H1 (cell line): Measurements from ENCODE around the gene RBP5. TPM values are rescaled to one million over a fixed set of nuclear protein-coding genes. Genes with fewer than 3 reads are reported as not detected.

Experiments used
- CTCF ChIA-PET: fragments of 300-600 bp; sonication (Branson Sonifier 250); formaldehyde crosslinking; loops from one replicate; lab custom pipeline; 2021; ENCODE audit not compliant: partially characterized antibody; lab: Charles Lee
- POLR2A ChIA-PET: fragments of 300-600 bp; sonication (Branson Sonifier 250); formaldehyde crosslinking; loops from one replicate; lab custom pipeline; 2021; ENCODE audit warnings: inconsistent platforms; ENCODE audit not compliant: partially characterized antibody; lab: Charles Lee
- DNase-seq, 2 experiments: peaks; one replicate each; pipeline versions ENCODE4 v3.0.0 to v3.0.0-alpha.2; 2010 to 2022; ENCODE audit warnings: low spot score in 2 of 2, low read depth in 1 of 2, mixed read lengths in 1 of 2
- FAIRE-seq: peaks from 2 replicates; lab custom pipeline; 2011; peaks lifted over from hg19 to GRCh38; lab: Jason Lieb, UNC
- H2AFZ ChIP-seq: 2 replicates; pipeline ENCODE4 v1.8.1; 2012; ENCODE audit warnings: low read length, inconsistent platforms
- H2AK5ac ChIP-seq: 2 replicates; pipeline ENCODE4 v1.6.1; 2013; ENCODE audit warnings: low read depth, low read length
- H2BK120ac ChIP-seq: replicated peaks from 2 replicates; pipeline ENCODE3; 2013; ENCODE audit warnings: low read depth, low read length, inconsistent platforms
- H2BK12ac ChIP-seq: 2 replicates; pipeline ENCODE4 v1.6.1; 2013; ENCODE audit warnings: low read depth, low read length
- H2BK15ac ChIP-seq: 2 replicates; pipeline ENCODE4 v1.6.1; 2013; ENCODE audit warnings: low read length
- H2BK20ac ChIP-seq: 2 replicates; pipeline ENCODE4 v1.6.1; 2013; ENCODE audit warnings: low read length
- H2BK5ac ChIP-seq: 2 replicates; pipeline ENCODE4 v1.6.1; 2013; ENCODE audit warnings: low read depth, low read length
- H3K14ac ChIP-seq: 2 replicates; pipeline ENCODE4 v1.6.1; 2013; ENCODE audit warnings: inconsistent platforms; ENCODE audit not compliant: insufficient read length
- H3K18ac ChIP-seq: 2 replicates; pipeline ENCODE4 v1.6.1; 2013; ENCODE audit warnings: low read length; ENCODE audit errors: extremely low read depth
- H3K23ac ChIP-seq: 2 replicates; pipeline ENCODE4 v1.6.1; 2013; ENCODE audit warnings: inconsistent platforms; ENCODE audit not compliant: insufficient read length
- H3K23me2 ChIP-seq: 2 replicates; pipeline ENCODE4 v1.6.1; 2013; ENCODE audit warnings: low read depth, low read length
- H3K27ac ChIP-seq: 2 replicates; pipeline ENCODE4 v1.6.1; 2011; ENCODE audit warnings: low read depth, low read length, inconsistent platforms
- H3K27me3 ChIP-seq, 4 experiments: replicated peaks in 1 of 4; 1 replicate in 1 of 4; 2 replicates in 3 of 4; pipeline versions ENCODE4 v1.6.1 to v1.8.1; 2011 to 2013; ENCODE audit warnings: low read length in 3 of 4, mild to moderate bottlenecking in 3 of 4, inconsistent platforms in 2 of 4, mixed read lengths in 2 of 4, moderate library complexity in 1 of 4; ENCODE audit not compliant: control insufficient read depth in 3 of 4, insufficient read depth in 3 of 4; ENCODE audit errors: extremely low read depth in 1 of 4
- H3K36me3 ChIP-seq, 4 experiments: 2 replicates each; pipeline versions ENCODE4 v1.6.1 to v1.8.1; 2011 to 2013; ENCODE audit warnings: mild to moderate bottlenecking in 4 of 4, low read length in 3 of 4, moderate library complexity in 2 of 4, control low read depth in 1 of 4, inconsistent platforms in 1 of 4; ENCODE audit not compliant: insufficient read depth in 4 of 4, control insufficient read depth in 2 of 4
- H3K4ac ChIP-seq: replicated peaks from 2 replicates; pipeline ENCODE3; 2013; ENCODE audit warnings: low read length, low read depth, mixed read lengths, inconsistent platforms; ENCODE audit not compliant: insufficient read length
- H3K4me1 ChIP-seq, 4 experiments: replicated peaks in 1 of 4; 1 replicate in 1 of 4; 2 replicates in 3 of 4; pipeline versions ENCODE4 v1.6.1 to v1.8.1; 2011 to 2013; ENCODE audit warnings: low read length in 3 of 4, inconsistent platforms in 2 of 4, mixed read lengths in 1 of 4; ENCODE audit not compliant: insufficient read depth in 4 of 4, control insufficient read depth in 3 of 4
- H3K4me2 ChIP-seq, 2 experiments: 2 replicates each; pipeline versions ENCODE4 v1.6.1 to v1.8.1; 2011 to 2013; ENCODE audit warnings: low read depth in 2 of 2, low read length in 2 of 2, control low read depth in 1 of 2, inconsistent platforms in 1 of 2, mild to moderate bottlenecking in 1 of 2; ENCODE audit not compliant: insufficient read depth in 1 of 2
- H3K4me3 ChIP-seq, 4 experiments: fragments of 200-600, 300-600 bp in 1 of 4; sonication (generic), shearing (Covaris generic), sonication (Bioruptor Twin) in 1 of 4; 2 replicates each; pipeline versions ENCODE4 v1.5.1 to v1.8.1; 2011 to 2016; ENCODE audit warnings: low read length in 4 of 4, low read depth in 3 of 4, control low read depth in 2 of 4, inconsistent platforms in 2 of 4, mild to moderate bottlenecking in 2 of 4, mixed read lengths in 1 of 4, moderate library complexity in 1 of 4; ENCODE audit not compliant: insufficient read depth in 2 of 4; ENCODE audit errors: extremely low read depth in 1 of 4
- H3K56ac ChIP-seq: replicated peaks from 2 replicates; pipeline ENCODE3; 2013; ENCODE audit warnings: low read depth, mild to moderate bottlenecking, mixed read lengths, low read length, inconsistent platforms; ENCODE audit not compliant: insufficient read length
- H3K79me1 ChIP-seq: 2 replicates; pipeline ENCODE4 v1.6.1; 2013; ENCODE audit warnings: low read depth, low read length, control low read depth
- H3K79me2 ChIP-seq, 2 experiments: 2 replicates each; pipeline versions ENCODE4 v1.6.1 to v1.8.1; 2012 to 2013; ENCODE audit warnings: low read length in 2 of 2, mild to moderate bottlenecking in 2 of 2, inconsistent platforms in 1 of 2; ENCODE audit not compliant: insufficient read depth in 2 of 2, control insufficient read depth in 1 of 2
- H3K9ac ChIP-seq, 4 experiments: replicated peaks in 1 of 4; 1 replicate in 1 of 4; 2 replicates in 3 of 4; pipeline versions ENCODE4 v1.6.1 to v1.8.1; 2011 to 2013; ENCODE audit warnings: low read depth in 3 of 4, low read length in 3 of 4, control low read depth in 2 of 4, mild to moderate bottlenecking in 2 of 4, moderate library complexity in 2 of 4, inconsistent platforms in 1 of 4; ENCODE audit errors: extremely low read depth in 1 of 4
- H3K9me3 ChIP-seq, 2 experiments: 2 replicates each; pipeline versions ENCODE4 v1.6.1 to v1.8.1; 2012 to 2013; ENCODE audit warnings: mild to moderate bottlenecking in 2 of 2, moderate library complexity in 2 of 2, control low read depth in 1 of 2, inconsistent platforms in 1 of 2, low read depth in 1 of 2, low read length in 1 of 2, mixed read lengths in 1 of 2; ENCODE audit not compliant: insufficient read depth in 2 of 2
- H4K20me1 ChIP-seq, 2 experiments: replicated peaks in 1 of 2; 2 replicates each; pipeline versions ENCODE3 to v1.8.1; 2011 to 2013; ENCODE audit warnings: inconsistent platforms in 2 of 2, low read length in 2 of 2, mild to moderate bottlenecking in 1 of 2; ENCODE audit not compliant: insufficient read depth in 2 of 2, control insufficient read depth in 1 of 2
- H4K5ac ChIP-seq: 2 replicates; pipeline ENCODE4 v1.6.1; 2013; ENCODE audit warnings: low read length, low read depth, mixed read lengths, inconsistent platforms; ENCODE audit not compliant: insufficient read length
- H4K8ac ChIP-seq: 2 replicates; pipeline ENCODE4 v1.8.0; 2013; ENCODE audit warnings: mild to moderate bottlenecking, moderate library complexity, low read length, inconsistent platforms; ENCODE audit not compliant: insufficient read depth; ENCODE audit errors: extremely low read depth
- H4K91ac ChIP-seq: replicated peaks from 2 replicates; pipeline ENCODE3; 2013; ENCODE audit warnings: low read length, mixed read lengths, inconsistent platforms; ENCODE audit not compliant: insufficient read length
- CBX8 ChIP-seq: fragments of 300-800, 300-1000 bp; sonication (generic); IDR thresholded peaks from 2 replicates; pipeline ENCODE4 v1.7.1; 2016; ENCODE audit warnings: low read depth, low read length, borderline replicate concordance
- CEBPB ChIP-seq: IDR thresholded peaks from 2 replicates; pipeline ENCODE4 v1.6.1; 2012; ENCODE audit warnings: low read depth, low read length
- CHD1 ChIP-seq: IDR thresholded peaks from 2 replicates; pipeline ENCODE4 v1.6.1; 2012; ENCODE audit warnings: low read depth, low read length, improper control_type of control experiment
- EP300 ChIP-seq, 2 experiments: IDR thresholded peaks; 1 replicate in 1 of 2; 2 replicates in 1 of 2; pipeline ENCODE4 v1.6.1; 2011 to 2012; ENCODE audit warnings: low read depth in 2 of 2, low read length in 2 of 2, mild to moderate bottlenecking in 2 of 2, borderline replicate concordance in 1 of 2, inconsistent platforms in 1 of 2, moderate library complexity in 1 of 2
- EZH2 ChIP-seq: fragments of 200-600 bp; sonication (generic); IDR thresholded peaks from 2 replicates; pipeline ENCODE4 v1.7.1; 2012; ENCODE audit warnings: low read depth, mild to moderate bottlenecking, moderate library complexity, low read length, inconsistent platforms; ENCODE audit not compliant: severe bottlenecking
- FOSL1 ChIP-seq: IDR thresholded peaks from 2 replicates; pipeline ENCODE4 v1.6.1; 2011; ENCODE audit warnings: mild to moderate bottlenecking, low read depth, low read length, moderate library complexity; ENCODE audit not compliant: insufficient read depth
- GABPA ChIP-seq: IDR thresholded peaks from 2 replicates; pipeline ENCODE4 v1.6.1; 2011; ENCODE audit warnings: mild to moderate bottlenecking, low read length, moderate library complexity, borderline replicate concordance; ENCODE audit not compliant: insufficient read depth
- KDM1A ChIP-seq: fragments of 200-600, 300-600 bp; sonication (generic); IDR thresholded peaks from 2 replicates; pipeline ENCODE4 v1.7.1; 2016; ENCODE audit warnings: mild to moderate bottlenecking, low read length, borderline replicate concordance
- RBBP5 ChIP-seq: IDR thresholded peaks from 2 replicates; pipeline ENCODE4 v1.7.1; 2012; ENCODE audit warnings: low read depth, mild to moderate bottlenecking, inconsistent platforms, low read length, moderate library complexity, borderline replicate concordance
- RNF2 ChIP-seq: fragments of 200-900, 300-1000 bp; sonication (generic); IDR thresholded peaks from 2 replicates; pipeline ENCODE4 v1.7.1; 2016; ENCODE audit warnings: borderline replicate concordance, low read depth, mild to moderate bottlenecking, antibody characterized with exemption, low read length; ENCODE audit not compliant: poor library complexity, severe bottlenecking; ENCODE audit errors: missing control alignments
- SP1 ChIP-seq: IDR thresholded peaks from 2 replicates; pipeline ENCODE4 v1.6.1; 2011; ENCODE audit warnings: low read depth, low read length
- TAF1 ChIP-seq: IDR thresholded peaks from 2 replicates; pipeline ENCODE4 v1.6.1; 2011; ENCODE audit warnings: mild to moderate bottlenecking, low read depth, low read length
- TCF12 ChIP-seq: IDR thresholded peaks from 2 replicates; pipeline ENCODE4 v1.6.1; 2011; ENCODE audit warnings: low read depth, mild to moderate bottlenecking, low read length
- WGBS, 2 experiments: shearing (Covaris generic) in 1 of 2; methylation state at CpG; one replicate each; pipeline versions ENCODE4 v1.1.6 to v1.1.7; 2013 to 2015; ENCODE audit warnings: low lambda C conversion rate in 2 of 2, mixed read lengths in 2 of 2, inconsistent platforms in 1 of 2, low coverage in 1 of 2, missing lambda C conversion rate in 1 of 2; ENCODE audit not compliant: insufficient replicate concordance in 2 of 2, insufficient coverage in 1 of 2, insufficient read length in 1 of 2; ENCODE audit errors: extremely low coverage in 1 of 2, missing lambda C conversion rate in 1 of 2; 5-methylcytosine and 5-hydroxymethylcytosine counted together
- polyA plus RNA-seq, 7 experiments: library from polyadenylated mRNA; depleted of rRNA in 3 of 7; stranded (reverse) in 5 of 7; unstranded in 2 of 7; fragments of >200 nt in 5 of 7; fragments of 200-250 nt in 2 of 7; gene quantifications; 1 replicate in 5 of 7; 2 replicates in 1 of 7; 4 replicates in 1 of 7; pipeline versions ENCODE4 v1.2.1 to v1.2.3, GENCODE V29; 2011 to 2013; ENCODE audit warnings: missing spikeins in 2 of 7, mixed read lengths in 2 of 7
- total RNA-seq: library from RNA; stranded (reverse); fragmentation: NEBNext Ultra II Directional; extraction: Animal tissue kit (Norgen Biotek cat#: 25700); gene quantifications from 2 replicates; pipeline ENCODE4 v1.2.1, GENCODE V29; 2021

The RBP5 gene
- total and polyA plus RNA-seq, 2 of the 8 experiments (the other 6 are each of a cell fraction or from before 2014, with no cell fraction given), result 1.2 to 1.9 TPM

- no peak for DNase-seq
- Histone ChIP-seq H2BK20ac (no peak overlapping the region), H3K4me2 (no peak overlapping the region), H3K27me3 (no peaks in the 10 kb centered on the region), H3K4ac (no peak overlapping the region), H3K9me3 (no peaks in the 10 kb centered on the region), H4K91ac (no peak overlapping the region), H4K5ac (no peak overlapping the region), H2AK5ac (no peak overlapping the region), H3K23me2 (no peaks in the 10 kb centered on the region), H3K56ac (no peak overlapping the region), H3K36me3 (no peaks in the 10 kb centered on the region), H3K18ac (no peak overlapping the region), H3K14ac (no peak overlapping the region), H4K8ac (no peak overlapping the region; the same call in 1 of the 2 replicates), H3K9ac (no peak overlapping the region), H3K23ac (no peak overlapping the region), H2BK12ac (no peak overlapping the region), H3K4me1 (no peaks in the 10 kb centered on the region), H3K4me3 (no peak overlapping the region), H2BK120ac (no peak overlapping the region), H2BK5ac (no peak overlapping the region), H2AFZ (no peak overlapping the region), H2BK15ac (no peak overlapping the region), H3K79me2 (no peaks in the 10 kb centered on the region), H3K27ac (no peak overlapping the region), H4K20me1 (no peaks in the 10 kb centered on the region), H3K79me1 (no peaks in the 10 kb centered on the region)
- 91% methylated on average over 4 of the region's 4 CpGs; no CpG with 5 or more reads in 1 of the 2 experiments for WGBS, 2 experiments
- ChIA-PET CTCF (interaction anchor here (0.7 to 2.1 kb wide), 4 partner anchors 14 to 69 kb away, joined by 3 to 10 read pairs (median 4); no protein-coding TSS in a partner anchor), POLR2A (interaction anchor here (0.6 to 1.7 kb wide), 5 partner anchors 9 to 133 kb away, joined by 3 to 9 read pairs (median 4); partner anchors contain the start of genes C12orf57, C1S and RNU7-1)
- no peak for FAIRE-seq
- TF ChIP-seq CHD1 (no peak), CEBPB (no peak), EP300 (IDR thresholded peaks at IDR 0.05; ENCODE audit: borderline replicate concordance in 1 of 2, low read depth in 2 of 2, low read length in 2 of 2) (no peak), SP1 (no peak), TAF1 (no peak), FOSL1 (no peak), RNF2 (no peak), GABPA (no peak), RBBP5 (no peak), TCF12 (no peak), CBX8 (no peak), EZH2 (no peak), KDM1A (no peak)
Observed at GRCh38 chr12:7076493-7076892, 52.2 kb downstream of the RBP5 start.
